Stimulated activated CD8-positive, alpha-beta memory T cell treated with anti-CD3 and anti-CD28 coated beads, Interleukin-2, amount 100 ng/mL, for 48 hours (primary cell): ENCODE measurements around the gene VPS35.

Source experiments
- DNase-seq, 2 donors: peaks; one replicate each; pipeline ENCODE4 v3.0.0-alpha.2; 2020; ENCODE audit warnings: low read depth in 2 of 2

VPS35 gene

GRCh38 chr16:46688654-46689364, at the start of gene VPS35:
Gene VPS35 (minus strand): TSS chr16:46689178. CDS start chr16:46689133, 45 bp downstream.
- peak; percentile 99 to 100 for DNase-seq

- no peak for DNase-seq
Measured at GRCh38 chr16:46737621-46738214, 48.7 kb upstream of the VPS35 start.

GRCh38 chr16:46736695-46737094, 47.7 kb upstream of the VPS35 start:
- no peak for DNase-seq

- DNase-seq: no peak
Measured at GRCh38 chr16:46733319-46733830, 44.4 kb upstream of the VPS35 start.

GRCh38 chr16:46732561-46732960, 43.6 kb upstream of the VPS35 start:
- no peak for DNase-seq

- DNase-seq: no peak
Measured at GRCh38 chr16:46731691-46732555, 42.9 kb upstream of the VPS35 start.

GRCh38 chr16:46730801-46731690, 42.1 kb upstream of the VPS35 start:
- no peak for DNase-seq

GRCh38 chr16:46730126-46730525, 41.1 kb upstream of the VPS35 start:
- no peak for DNase-seq

- no peak for DNase-seq
Measured at GRCh38 chr16:46729326-46729995, 40.5 kb upstream of the VPS35 start.

GRCh38 chr16:46728806-46729205, 39.8 kb upstream of the VPS35 start:
- no peak for DNase-seq

- DNase-seq: no peak
Measured at GRCh38 chr16:46727630-46728029, 38.7 kb upstream of the VPS35 start.

- no peak for DNase-seq
Measured at GRCh38 chr16:46727184-46727583, 38.2 kb upstream of the VPS35 start.

GRCh38 chr16:46721885-46722284, 32.9 kb upstream of the VPS35 start:
- DNase-seq: no peak

GRCh38 chr16:46720619-46721018, 31.6 kb upstream of the VPS35 start:
- DNase-seq: no peak

- no peak for DNase-seq
Measured at GRCh38 chr16:46719528-46719927, 30.6 kb upstream of the VPS35 start.

- DNase-seq: no peak
Measured at GRCh38 chr16:46718214-46718613, 29.2 kb upstream of the VPS35 start.

- DNase-seq: no peak
Measured at GRCh38 chr16:46717692-46718091, 28.7 kb upstream of the VPS35 start.

- DNase-seq: no peak
Measured at GRCh38 chr16:46715769-46716305, 26.9 kb upstream of the VPS35 start.

GRCh38 chr16:46714797-46715591, 26.0 kb upstream of the VPS35 start:
- DNase-seq: no peak

GRCh38 chr16:46713634-46714033, 24.7 kb upstream of the VPS35 start:
- DNase-seq: no peak
